HepG2 (cell line): ENCODE data around the gene SH3D19. TPM values are rescaled to one million over a fixed set of nuclear protein-coding genes. Genes with fewer than 3 reads are reported as not detected.

Experiments
- ATF7-NPFF ChIP-seq: sonication (generic); formaldehyde crosslinking; IDR thresholded peaks from 2 replicates; pipeline ENCODE4 v1.8.1; 2023; ENCODE audit warnings: mild to moderate bottlenecking, low read depth, missing genetic modification reagents, moderate library complexity
- ATM ChIP-seq: fragments of 450-650 bp; IDR thresholded peaks from 2 replicates; pipeline ENCODE4 v1.7.1; 2017; ENCODE audit warnings: mild to moderate bottlenecking, borderline replicate concordance
- CEBPG ChIP-seq: IDR thresholded peaks from 2 replicates; pipeline ENCODE4 v1.6.1; 2016
- DDIT3 ChIP-seq: sonication (generic); formaldehyde crosslinking; IDR thresholded peaks from 2 replicates; pipeline ENCODE4 v1.4.0; 2020; ENCODE audit warnings: mild to moderate bottlenecking, missing genetic modification reagents
- HMGXB4 ChIP-seq, 2 experiments: sonication (generic) in 1 of 2; formaldehyde crosslinking in 1 of 2; IDR thresholded peaks; 2 replicates each; pipeline versions ENCODE4 v1.4.0 to v1.6.1; 2018 to 2020; ENCODE audit warnings: missing genetic modification reagents in 2 of 2, borderline replicate concordance in 1 of 2, low read depth in 1 of 2, mild to moderate bottlenecking in 1 of 2, missing biosample characterization in 1 of 2
- HOXA3 ChIP-seq: sonication (generic); formaldehyde crosslinking; IDR thresholded peaks from 2 replicates; pipeline ENCODE4 v1.5.0; 2020; ENCODE audit warnings: missing genetic modification reagents
- HOXA5 ChIP-seq: sonication (generic); formaldehyde crosslinking; IDR thresholded peaks from 2 replicates; pipeline ENCODE4 v1.4.0; 2020; ENCODE audit warnings: missing genetic modification reagents
- MLX ChIP-seq: IDR thresholded peaks from 2 replicates; pipeline ENCODE4 v1.6.1; 2016
- NKX3-1 ChIP-seq: sonication (generic); formaldehyde crosslinking; IDR thresholded peaks from 2 replicates; pipeline ENCODE4 v1.5.0; 2020; ENCODE audit warnings: missing genetic modification reagents
- NR3C1 ChIP-seq: sonication (generic); formaldehyde crosslinking; IDR thresholded peaks from 2 replicates; pipeline ENCODE4 v1.4.0; 2020; ENCODE audit warnings: missing genetic modification reagents
- ZNF251 ChIP-seq: sonication (generic); formaldehyde crosslinking; IDR thresholded peaks from 2 replicates; pipeline ENCODE4 v1.9.0; 2021; ENCODE audit warnings: mild to moderate bottlenecking, missing genetic modification reagents
- ZNF562 ChIP-seq: sonication (generic); formaldehyde crosslinking; IDR thresholded peaks from 2 replicates; pipeline ENCODE4 v1.8.0; 2022; ENCODE audit warnings: missing genetic modification reagents, borderline replicate concordance
- ZNF768 ChIP-seq: sonication (generic); formaldehyde crosslinking; IDR thresholded peaks from 2 replicates; pipeline ENCODE4 v1.4.0; 2020; ENCODE audit warnings: missing genetic modification reagents
- polyA plus RNA-seq, 8 experiments: library from polyadenylated mRNA; depleted of rRNA in 3 of 8; stranded (reverse) in 7 of 8; unstranded in 1 of 8; fragments of >200 nt; fragmentation: Illumina TruSeq in 4 of 8; extraction: Trizol in 4 of 8; gene quantifications; 2 replicates each; pipeline versions ENCODE4 v1.2.1 to v1.2.3, GENCODE V29; 2011 to 2016; ENCODE audit warnings: low read depth in 4 of 8, missing spikeins in 1 of 8, mixed read lengths in 1 of 8; ENCODE audit not compliant: insufficient read depth in 1 of 8
- total RNA-seq, 5 experiments: library from RNA; depleted of rRNA; stranded (reverse); fragments of >200 nt; fragmentation: Illumina TruSeq; extraction: Trizol; gene quantifications; 2 replicates each; pipeline ENCODE4 v1.2.3, GENCODE V29; 2016; ENCODE audit warnings: low read depth in 1 of 5
- TF ChIP-seq, protein P1 (sequence below): sonication (generic); formaldehyde crosslinking; IDR thresholded peaks from 2 replicates; pipeline ENCODE4 v1.4.0; 2020; ENCODE audit warnings: missing genetic modification reagents

The SH3D19 gene
- total and polyA plus RNA-seq, 2 of the 13 experiments (the other 11 are each of a cell fraction or from before 2014, with no cell fraction given) = 31.2 to 38.0 TPM

DNA sequence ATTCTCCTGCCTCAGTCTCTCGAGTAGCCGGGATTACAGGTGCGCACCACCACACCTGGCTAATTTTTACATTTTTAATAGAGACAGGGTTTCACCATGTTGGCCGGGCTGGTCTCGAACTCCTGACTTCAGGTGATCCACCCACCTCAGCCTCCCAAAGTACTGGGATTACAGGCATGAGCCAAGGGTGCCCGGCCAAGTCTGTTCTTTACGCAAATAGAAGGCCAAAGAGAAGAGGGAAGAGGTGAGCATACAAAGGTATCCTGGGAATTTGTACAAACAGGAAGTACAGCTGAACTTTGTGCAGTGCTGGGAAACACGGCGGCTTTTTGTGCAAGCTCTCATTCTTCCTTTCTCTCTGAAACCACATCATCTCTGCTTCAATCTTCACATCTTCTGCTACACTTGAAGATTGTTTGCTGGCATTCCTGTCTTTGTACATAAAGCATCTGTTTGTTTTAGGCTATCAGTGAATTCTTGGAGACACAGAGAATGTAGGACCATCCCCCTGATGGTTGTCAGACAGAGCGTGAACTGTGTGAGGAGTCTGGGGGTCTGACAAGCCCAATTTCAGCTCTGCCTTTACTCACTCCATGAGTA is 120.4 kb downstream of the SH3D19 start (continued):
- no peak for TF ChIP-seq ZNF562 (CRISPR knock-in tag)
- TF ChIP-seq HOXA3 = peak; percentile 77
- TF ChIP-seq NKX3-1 (CRISPR knock-in tag) = no peak
- TF ChIP-seq ATF7-NPFF (CRISPR knock-in tag) = no peak
- no peak for TF ChIP-seq NR3C1 (CRISPR knock-in tag)
- no peak for TF ChIP-seq ATM
- no peak for TF ChIP-seq ZNF251 (CRISPR knock-in tag)
- TF ChIP-seq HOXA5 (CRISPR knock-in tag) = peak; percentile 57; the same call in 1 of the 2 replicates
- TF ChIP-seq MLX (CRISPR knock-in tag) = no peak
- peak; percentile 74 for TF ChIP-seq CEBPG (CRISPR knock-in tag)
- no peak for TF ChIP-seq ZNF768 (CRISPR knock-in tag)
- TF ChIP-seq, protein P1, sequence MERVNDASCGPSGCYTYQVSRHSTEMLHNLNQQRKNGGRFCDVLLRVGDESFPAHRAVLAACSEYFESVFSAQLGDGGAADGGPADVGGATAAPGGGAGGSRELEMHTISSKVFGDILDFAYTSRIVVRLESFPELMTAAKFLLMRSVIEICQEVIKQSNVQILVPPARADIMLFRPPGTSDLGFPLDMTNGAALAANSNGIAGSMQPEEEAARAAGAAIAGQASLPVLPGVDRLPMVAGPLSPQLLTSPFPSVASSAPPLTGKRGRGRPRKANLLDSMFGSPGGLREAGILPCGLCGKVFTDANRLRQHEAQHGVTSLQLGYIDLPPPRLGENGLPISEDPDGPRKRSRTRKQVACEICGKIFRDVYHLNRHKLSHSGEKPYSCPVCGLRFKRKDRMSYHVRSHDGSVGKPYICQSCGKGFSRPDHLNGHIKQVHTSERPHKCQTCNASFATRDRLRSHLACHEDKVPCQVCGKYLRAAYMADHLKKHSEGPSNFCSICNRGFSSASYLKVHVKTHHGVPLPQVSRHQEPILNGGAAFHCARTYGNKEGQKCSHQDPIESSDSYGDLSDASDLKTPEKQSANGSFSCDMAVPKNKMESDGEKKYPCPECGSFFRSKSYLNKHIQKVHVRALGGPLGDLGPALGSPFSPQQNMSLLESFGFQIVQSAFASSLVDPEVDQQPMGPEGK (CRISPR knock-in tag) = peak; percentile 31; the same call in 1 of the 2 replicates
- peak; percentile 28 to 41; a peak in 1 of 4 replicates for TF ChIP-seq HMGXB4 (CRISPR knock-in tag; IDR thresholded peaks at IDR 0.05; ENCODE audit: borderline replicate concordance in 1 of 2, low read depth in 1 of 2)
- TF ChIP-seq DDIT3 (CRISPR knock-in tag) = no peak
